Measurements from ENCODE around the gene FBXW4. TPM values are rescaled to one million over a fixed set of nuclear protein-coding genes. Genes with fewer than 3 reads are reported as not detected.

The FBXW4 gene
- polyA plus RNA-seq, 1 donor from 2014 or later = 7.7 TPM

DNA sequence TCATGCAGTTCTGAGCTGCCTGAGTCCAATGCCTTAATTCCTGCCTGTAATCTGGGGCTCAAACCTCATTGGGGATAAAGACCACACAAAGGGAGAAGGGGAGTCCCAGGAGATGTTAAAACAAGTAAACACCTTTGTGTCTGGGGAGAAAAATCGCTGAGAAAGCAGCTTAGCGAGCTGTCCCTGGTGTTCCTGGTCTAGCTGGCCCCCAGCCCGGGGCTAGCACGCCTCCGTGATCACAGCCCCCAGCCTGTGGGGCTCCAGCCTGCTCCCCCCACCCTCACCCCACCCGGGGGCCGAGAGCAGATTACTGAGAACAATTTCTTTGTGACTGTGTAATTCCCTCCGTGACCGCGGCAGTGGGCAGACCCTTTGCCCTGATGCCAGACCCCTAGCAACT is 82.1 kb downstream of the FBXW4 start:
- Histone ChIP-seq H3K9me3 (ENCODE audit: low read length) (no peaks in the 10 kb centered on the region), H3K4me2 (ENCODE audit: low read length) (no peak overlapping the region), H3K27me3 (ENCODE audit: insufficient read depth, low read depth, low read length) (peaks cover 4% of the 10 kb centered on the region), H4K20me1 (ENCODE audit: insufficient read depth) (no peaks in the 10 kb centered on the region), H3K36me3 (ENCODE audit: insufficient read depth, low read length) (no peaks in the 10 kb centered on the region), H3F3A (ENCODE audit: insufficient read depth, low read length, poor library complexity, severe bottlenecking) (no peaks in the 10 kb centered on the region), H2AFZ (ENCODE audit: low read depth, low read length) (no peak overlapping the region), H3K27ac (ENCODE audit: low read length) (no peak overlapping the region), H3K79me2 (replicated peaks; ENCODE audit: insufficient read depth, low read length) (no peaks in the 10 kb centered on the region), H3K9me2 (ENCODE audit: insufficient read depth, low read length) (no peaks in the 10 kb centered on the region), H3K4me3 (ENCODE audit: low read length) (no peak overlapping the region), H3K9ac (ENCODE audit: low read length) (no peak overlapping the region)
- no peak for TF ChIP-seq TAF1 (IDR thresholded peaks at IDR 0.05; ENCODE audit: low read depth)
- no peak for TF ChIP-seq POLR2AphosphoS5 (IDR thresholded peaks at IDR 0.05)
- no peak for TF ChIP-seq EP300 (conservative IDR thresholded peaks at IDR 0.05; ENCODE audit: poor library complexity, severe bottlenecking)
- TF ChIP-seq SMC3 (conservative IDR thresholded peaks at IDR 0.05; ENCODE audit: poor library complexity) = no peak
- TF ChIP-seq, protein P1, sequence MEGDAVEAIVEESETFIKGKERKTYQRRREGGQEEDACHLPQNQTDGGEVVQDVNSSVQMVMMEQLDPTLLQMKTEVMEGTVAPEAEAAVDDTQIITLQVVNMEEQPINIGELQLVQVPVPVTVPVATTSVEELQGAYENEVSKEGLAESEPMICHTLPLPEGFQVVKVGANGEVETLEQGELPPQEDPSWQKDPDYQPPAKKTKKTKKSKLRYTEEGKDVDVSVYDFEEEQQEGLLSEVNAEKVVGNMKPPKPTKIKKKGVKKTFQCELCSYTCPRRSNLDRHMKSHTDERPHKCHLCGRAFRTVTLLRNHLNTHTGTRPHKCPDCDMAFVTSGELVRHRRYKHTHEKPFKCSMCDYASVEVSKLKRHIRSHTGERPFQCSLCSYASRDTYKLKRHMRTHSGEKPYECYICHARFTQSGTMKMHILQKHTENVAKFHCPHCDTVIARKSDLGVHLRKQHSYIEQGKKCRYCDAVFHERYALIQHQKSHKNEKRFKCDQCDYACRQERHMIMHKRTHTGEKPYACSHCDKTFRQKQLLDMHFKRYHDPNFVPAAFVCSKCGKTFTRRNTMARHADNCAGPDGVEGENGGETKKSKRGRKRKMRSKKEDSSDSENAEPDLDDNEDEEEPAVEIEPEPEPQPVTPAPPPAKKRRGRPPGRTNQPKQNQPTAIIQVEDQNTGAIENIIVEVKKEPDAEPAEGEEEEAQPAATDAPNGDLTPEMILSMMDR (IDR thresholded peaks at IDR 0.05; ENCODE audit: poor library complexity, severe bottlenecking) = no peak
- TF ChIP-seq, protein P2, sequence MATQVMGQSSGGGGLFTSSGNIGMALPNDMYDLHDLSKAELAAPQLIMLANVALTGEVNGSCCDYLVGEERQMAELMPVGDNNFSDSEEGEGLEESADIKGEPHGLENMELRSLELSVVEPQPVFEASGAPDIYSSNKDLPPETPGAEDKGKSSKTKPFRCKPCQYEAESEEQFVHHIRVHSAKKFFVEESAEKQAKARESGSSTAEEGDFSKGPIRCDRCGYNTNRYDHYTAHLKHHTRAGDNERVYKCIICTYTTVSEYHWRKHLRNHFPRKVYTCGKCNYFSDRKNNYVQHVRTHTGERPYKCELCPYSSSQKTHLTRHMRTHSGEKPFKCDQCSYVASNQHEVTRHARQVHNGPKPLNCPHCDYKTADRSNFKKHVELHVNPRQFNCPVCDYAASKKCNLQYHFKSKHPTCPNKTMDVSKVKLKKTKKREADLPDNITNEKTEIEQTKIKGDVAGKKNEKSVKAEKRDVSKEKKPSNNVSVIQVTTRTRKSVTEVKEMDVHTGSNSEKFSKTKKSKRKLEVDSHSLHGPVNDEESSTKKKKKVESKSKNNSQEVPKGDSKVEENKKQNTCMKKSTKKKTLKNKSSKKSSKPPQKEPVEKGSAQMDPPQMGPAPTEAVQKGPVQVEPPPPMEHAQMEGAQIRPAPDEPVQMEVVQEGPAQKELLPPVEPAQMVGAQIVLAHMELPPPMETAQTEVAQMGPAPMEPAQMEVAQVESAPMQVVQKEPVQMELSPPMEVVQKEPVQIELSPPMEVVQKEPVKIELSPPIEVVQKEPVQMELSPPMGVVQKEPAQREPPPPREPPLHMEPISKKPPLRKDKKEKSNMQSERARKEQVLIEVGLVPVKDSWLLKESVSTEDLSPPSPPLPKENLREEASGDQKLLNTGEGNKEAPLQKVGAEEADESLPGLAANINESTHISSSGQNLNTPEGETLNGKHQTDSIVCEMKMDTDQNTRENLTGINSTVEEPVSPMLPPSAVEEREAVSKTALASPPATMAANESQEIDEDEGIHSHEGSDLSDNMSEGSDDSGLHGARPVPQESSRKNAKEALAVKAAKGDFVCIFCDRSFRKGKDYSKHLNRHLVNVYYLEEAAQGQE (IDR thresholded peaks at IDR 0.05; ENCODE audit: borderline replicate concordance) = no peak
- TF ChIP-seq EZH2 (IDR thresholded peaks at IDR 0.05; ENCODE audit: borderline replicate concordance, insufficient read depth, low read length, poor library complexity, severe bottlenecking) = no peak
- no peak for TF ChIP-seq MXI1 (conservative IDR thresholded peaks at IDR 0.05; ENCODE audit: poor library complexity, severe bottlenecking)
- no peak for TF ChIP-seq RAD21 (conservative IDR thresholded peaks at IDR 0.05)

GRCh38 chr10:101612086-101612485 is 82.9 kb downstream of the FBXW4 start:
- H4K20me1 ChIP-seq (ENCODE audit: insufficient read depth) = no peaks in the 10 kb centered on the region
- no peak overlapping the region for H3K27ac ChIP-seq (ENCODE audit: low read length)
- no peaks in the 10 kb centered on the region for H3F3A ChIP-seq (ENCODE audit: insufficient read depth, low read length, poor library complexity, severe bottlenecking)
- no peaks in the 10 kb centered on the region for H3K9me3 ChIP-seq (ENCODE audit: low read length)
- H2AFZ ChIP-seq (ENCODE audit: low read depth, low read length) = no peak overlapping the region
- no peaks in the 10 kb centered on the region for H3K36me3 ChIP-seq (ENCODE audit: insufficient read depth, low read length)
- H3K9ac ChIP-seq (ENCODE audit: low read length) = no peak overlapping the region
- no peaks in the 10 kb centered on the region for H3K79me2 ChIP-seq (replicated peaks; ENCODE audit: insufficient read depth, low read length)
- no peak overlapping the region for H3K4me2 ChIP-seq (ENCODE audit: low read length)
- TF ChIP-seq SMC3 (conservative IDR thresholded peaks at IDR 0.05; ENCODE audit: poor library complexity) (no peak), EZH2 (IDR thresholded peaks at IDR 0.05; ENCODE audit: borderline replicate concordance, insufficient read depth, low read length, poor library complexity, severe bottlenecking) (no peak), MXI1 (conservative IDR thresholded peaks at IDR 0.05; ENCODE audit: poor library complexity, severe bottlenecking) (no peak), RAD21 (conservative IDR thresholded peaks at IDR 0.05) (no peak), TAF1 (IDR thresholded peaks at IDR 0.05; ENCODE audit: low read depth) (no peak), EP300 (conservative IDR thresholded peaks at IDR 0.05; ENCODE audit: poor library complexity, severe bottlenecking) (no peak), POLR2AphosphoS5 (IDR thresholded peaks at IDR 0.05) (no peak)
- TF ChIP-seq, protein P1 (IDR thresholded peaks at IDR 0.05; ENCODE audit: poor library complexity, severe bottlenecking) = no peak
- TF ChIP-seq, protein P2 (IDR thresholded peaks at IDR 0.05; ENCODE audit: borderline replicate concordance) = no peak
- no peaks in the 10 kb centered on the region for H3K9me2 ChIP-seq (ENCODE audit: insufficient read depth, low read length)
- no peak overlapping the region for H3K4me3 ChIP-seq (ENCODE audit: low read length)
- peaks cover 4% of the 10 kb centered on the region for H3K27me3 ChIP-seq (ENCODE audit: insufficient read depth, low read depth, low read length)
